ENCODE data around the gene TH.
"Not testable (repeated sequence)": the region's sequence is repeated elsewhere in the genome, so short reads cannot be mapped to it uniquely, and the experiment has no call there.

Gene TH

GRCh38 chr11:2180789-2181370, 9.3 kb upstream of the TH start:
- Histone ChIP-seq H3K27ac (ENCODE audit: insufficient read depth in 1 of 2, low read depth in 1 of 2, low read length in 2 of 2, poor library complexity in 1 of 2, severe bottlenecking in 2 of 2) (no peak overlapping the region), H3K9me3 (ENCODE audit: control extremely low read depth in 1 of 5, control insufficient read depth in 4 of 5, insufficient read depth in 2 of 5, low read depth in 1 of 5, low read length in 4 of 5) (no peaks in the 10 kb centered on the region), H3K4me1 (ENCODE audit: control extremely low read depth in 1 of 4, control insufficient read depth in 4 of 4, insufficient read depth in 4 of 4, low read length in 3 of 4) (peaks cover 0 to 13% (median 6%) of the 10 kb centered on the region in 4 experiments), H3K36me3 (ENCODE audit: control insufficient read depth in 4 of 4, insufficient read depth in 4 of 4, low read length in 3 of 4) (no peaks in the 10 kb centered on the region), H3K4me3 (ENCODE audit: control insufficient read depth in 1 of 7, extremely low read depth in 1 of 7, insufficient read depth in 4 of 7, low read depth in 2 of 7, low read length in 6 of 7) (no peak overlapping the region), H3K27me3 (replicated peaks in 2 of 5; ENCODE audit: control insufficient read depth in 4 of 5, insufficient read depth in 5 of 5, low read length in 4 of 5) (no peaks in the 10 kb centered on the region)
- CTCF ChIA-PET, result interaction anchor here (1.6 kb wide), 1 partner anchor 14 kb away, joined by 4 read pairs; no protein-coding TSS in a partner anchor
- 95% methylated on average over 9 of the region's 11 CpGs for WGBS (ENCODE audit: insufficient coverage)
- POLR2A ChIA-PET, result no interaction called here
- DNase-seq, result no peak

GRCh38 chr11:2180347-2180746, 8.7 kb upstream of the TH start:
- Histone ChIP-seq H3K27ac (ENCODE audit: insufficient read depth in 1 of 2, low read depth in 1 of 2, low read length in 2 of 2, poor library complexity in 1 of 2, severe bottlenecking in 2 of 2) (no peak overlapping the region), H3K4me1 (ENCODE audit: control extremely low read depth in 1 of 4, control insufficient read depth in 4 of 4, insufficient read depth in 4 of 4, low read length in 3 of 4) (peaks cover 0 to 8% (median 5%) of the 10 kb centered on the region in 4 experiments), H3K4me3 (ENCODE audit: control insufficient read depth in 1 of 7, extremely low read depth in 1 of 7, insufficient read depth in 4 of 7, low read depth in 2 of 7, low read length in 6 of 7) (no peak overlapping the region), H3K36me3 (ENCODE audit: control insufficient read depth in 4 of 4, insufficient read depth in 4 of 4, low read length in 3 of 4) (no peaks in the 10 kb centered on the region), H3K27me3 (replicated peaks in 2 of 5; ENCODE audit: control insufficient read depth in 4 of 5, insufficient read depth in 5 of 5, low read length in 4 of 5) (no peaks in the 10 kb centered on the region), H3K9me3 (ENCODE audit: control extremely low read depth in 1 of 5, control insufficient read depth in 4 of 5, insufficient read depth in 2 of 5, low read depth in 1 of 5, low read length in 4 of 5) (no peaks in the 10 kb centered on the region)
- POLR2A ChIA-PET, result no interaction called here
- 92% methylated on average over 11 of the region's 15 CpGs for WGBS (ENCODE audit: insufficient coverage)
- CTCF ChIA-PET, result interaction anchor here (1.6 kb wide), 1 partner anchor 15 kb away, joined by 4 read pairs; no protein-coding TSS in a partner anchor
- no peak for DNase-seq

- Histone ChIP-seq H3K4me1 (ENCODE audit: control extremely low read depth in 1 of 4, control insufficient read depth in 4 of 4, insufficient read depth in 4 of 4, low read length in 3 of 4) (peaks cover 0 to 1% (median 0%) of the 10 kb centered on the region in 4 experiments), H3K27ac (ENCODE audit: insufficient read depth in 1 of 2, low read depth in 1 of 2, low read length in 2 of 2, poor library complexity in 1 of 2, severe bottlenecking in 2 of 2) (no peak overlapping the region), H3K9me3 (ENCODE audit: control extremely low read depth in 1 of 5, control insufficient read depth in 4 of 5, insufficient read depth in 2 of 5, low read depth in 1 of 5, low read length in 4 of 5) (no peaks in the 10 kb centered on the region), H3K36me3 (ENCODE audit: control insufficient read depth in 4 of 4, insufficient read depth in 4 of 4, low read length in 3 of 4) (no peaks in the 10 kb centered on the region), H3K4me3 (ENCODE audit: control insufficient read depth in 1 of 7, extremely low read depth in 1 of 7, insufficient read depth in 4 of 7, low read depth in 2 of 7, low read length in 6 of 7) (no peak overlapping the region), H3K27me3 (replicated peaks in 2 of 5; ENCODE audit: control insufficient read depth in 4 of 5, insufficient read depth in 5 of 5, low read length in 4 of 5) (no peaks in the 10 kb centered on the region)
- ChIA-PET CTCF (interaction anchor here (1.6 kb wide), 1 partner anchor 15 kb away, joined by 4 read pairs; no protein-coding TSS in a partner anchor), POLR2A (no interaction called here)
- no peak for DNase-seq
- WGBS (ENCODE audit: insufficient coverage), result 97% methylated on average over 10 of the region's 10 CpGs
Measured at GRCh38 chr11:2179516-2179915, 7.9 kb upstream of the TH start.

DNA sequence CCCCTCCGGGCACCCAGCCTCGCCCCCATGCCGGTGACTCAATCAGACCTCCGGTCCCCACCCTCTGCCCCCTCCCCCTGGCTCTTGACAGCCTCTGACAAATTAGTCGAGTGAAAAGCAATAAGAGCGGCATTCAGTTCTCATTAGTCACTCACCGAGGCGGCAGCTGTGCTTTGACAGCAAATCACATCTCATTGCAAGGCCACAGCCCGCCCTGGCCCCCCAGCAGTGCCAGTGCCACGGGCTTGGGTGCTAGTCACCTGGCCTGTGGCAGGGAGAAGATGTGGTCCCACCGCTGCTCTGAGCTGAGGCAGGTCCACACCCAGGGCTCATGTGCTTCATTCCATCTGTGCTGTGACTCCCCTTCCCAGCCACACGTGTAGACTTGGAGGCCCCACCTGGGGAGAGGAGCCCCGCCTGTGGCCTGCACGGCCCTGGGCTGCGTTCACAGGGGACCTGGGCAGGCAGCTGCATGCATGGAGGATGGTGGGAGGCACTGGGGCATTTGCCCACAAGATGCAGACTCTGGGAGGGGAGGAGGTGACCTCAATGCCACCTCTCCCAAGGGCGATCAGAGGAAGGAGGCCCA, 7.4 kb upstream of the TH start:
- H3K27me3 ChIP-seq (replicated peaks in 2 of 5; ENCODE audit: control insufficient read depth in 4 of 5, insufficient read depth in 5 of 5, low read length in 4 of 5), result no peaks in the 10 kb centered on the region
- H3K4me3 ChIP-seq (ENCODE audit: control insufficient read depth in 1 of 7, extremely low read depth in 1 of 7, insufficient read depth in 4 of 7, low read depth in 2 of 7, low read length in 6 of 7), result no peak overlapping the region
- WGBS (ENCODE audit: insufficient coverage), result 65% methylated on average over 11 of the region's 16 CpGs
- H3K27ac ChIP-seq (ENCODE audit: insufficient read depth in 1 of 2, low read depth in 1 of 2, low read length in 2 of 2, poor library complexity in 1 of 2, severe bottlenecking in 2 of 2), result no peak overlapping the region
- no peaks in the 10 kb centered on the region for H3K4me1 ChIP-seq (ENCODE audit: control extremely low read depth in 1 of 4, control insufficient read depth in 4 of 4, insufficient read depth in 4 of 4, low read length in 3 of 4)
- H3K36me3 ChIP-seq (ENCODE audit: control insufficient read depth in 4 of 4, insufficient read depth in 4 of 4, low read length in 3 of 4), result no peaks in the 10 kb centered on the region
- DNase-seq, result no peak
- ChIA-PET POLR2A (no interaction called here), CTCF (interaction anchor here (1.7 kb wide), 1 partner anchor 8 kb away, joined by 7 read pairs; no protein-coding TSS in a partner anchor)
- H3K9me3 ChIP-seq (ENCODE audit: control extremely low read depth in 1 of 5, control insufficient read depth in 4 of 5, insufficient read depth in 2 of 5, low read depth in 1 of 5, low read length in 4 of 5), result no peaks in the 10 kb centered on the region

DNA sequence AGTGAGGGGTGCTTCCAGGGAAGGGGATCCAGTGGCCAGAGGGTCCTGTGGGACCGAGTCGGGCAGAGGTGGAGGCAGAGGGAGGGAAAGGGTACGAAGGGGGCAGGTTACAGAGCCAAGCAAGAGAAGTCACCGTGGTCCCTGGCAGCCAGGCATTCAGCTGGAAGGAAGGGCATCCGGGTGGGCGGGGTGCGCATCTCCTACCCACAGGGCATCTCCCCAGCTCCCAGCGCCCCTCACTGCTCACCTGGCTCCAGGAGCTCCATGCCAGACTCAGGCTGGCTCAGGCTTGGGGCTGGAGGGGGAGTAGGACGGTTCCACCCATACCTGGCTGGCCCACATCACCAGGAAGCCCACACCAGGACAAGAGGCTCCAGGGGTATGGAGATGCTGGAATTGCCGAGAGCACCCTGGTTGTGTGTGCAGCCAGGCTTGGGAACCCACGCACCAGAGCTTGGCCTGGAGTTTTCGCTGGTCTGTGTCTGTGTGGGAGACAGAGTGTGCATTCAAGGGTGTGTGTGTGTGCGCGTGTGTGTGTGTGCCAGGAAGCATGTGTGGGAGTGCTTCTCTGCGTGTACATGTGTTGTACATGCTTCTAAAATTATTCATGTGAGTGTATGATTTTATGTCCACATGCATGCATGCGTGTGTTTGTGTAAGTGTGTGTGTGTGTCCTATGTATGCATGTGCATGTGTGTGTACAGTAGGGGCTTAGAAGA, 6.6 kb upstream of the TH start:
- WGBS (ENCODE audit: insufficient coverage), result 81% methylated on average over 7 of the region's 16 CpGs
- CTCF ChIA-PET, result interaction anchor here (1.0 to 1.7 kb wide), 2 partner anchors 9 to 243 kb away, joined by 3 to 7 read pairs; no protein-coding TSS in a partner anchor
- H3K27me3 ChIP-seq (replicated peaks in 2 of 5; ENCODE audit: control insufficient read depth in 4 of 5, insufficient read depth in 5 of 5, low read length in 4 of 5); DNase-seq; H3K4me1 ChIP-seq (ENCODE audit: control extremely low read depth in 1 of 4, control insufficient read depth in 4 of 4, insufficient read depth in 4 of 4, low read length in 3 of 4); H3K27ac ChIP-seq (ENCODE audit: insufficient read depth in 1 of 2, low read depth in 1 of 2, low read length in 2 of 2, poor library complexity in 1 of 2, severe bottlenecking in 2 of 2); POLR2A ChIA-PET; H3K4me3 ChIP-seq (ENCODE audit: control insufficient read depth in 1 of 7, extremely low read depth in 1 of 7, insufficient read depth in 4 of 7, low read depth in 2 of 7, low read length in 6 of 7); H3K36me3 ChIP-seq (ENCODE audit: control insufficient read depth in 4 of 4, insufficient read depth in 4 of 4, low read length in 3 of 4); H3K9me3 ChIP-seq (ENCODE audit: control extremely low read depth in 1 of 5, control insufficient read depth in 4 of 5, insufficient read depth in 2 of 5, low read depth in 1 of 5, low read length in 4 of 5): not testable (repeated sequence)

DNA sequence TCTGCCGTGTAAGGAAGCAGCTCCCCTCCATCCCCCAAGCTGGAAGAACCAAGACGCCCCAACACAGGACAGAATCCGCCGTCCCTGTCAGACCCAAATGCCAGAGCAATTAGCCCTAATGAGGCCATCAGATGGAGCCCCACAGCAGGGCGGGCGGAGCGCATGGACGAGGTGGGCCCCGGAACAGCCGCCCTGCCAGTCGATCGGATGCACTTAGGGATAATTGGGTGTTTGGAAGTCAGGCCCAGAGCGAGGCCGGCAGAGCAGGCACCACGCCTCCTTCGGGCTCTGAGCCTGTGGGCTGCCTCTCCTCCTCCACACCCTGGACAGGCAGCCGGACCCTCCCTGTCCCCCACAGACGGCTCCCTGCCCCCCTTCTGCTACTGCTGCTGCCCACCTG, 5.5 kb upstream of the TH start:
- Histone ChIP-seq H3K4me1 (ENCODE audit: control extremely low read depth in 1 of 4, control insufficient read depth in 4 of 4, insufficient read depth in 4 of 4, low read length in 3 of 4) (no peaks in the 10 kb centered on the region), H3K36me3 (ENCODE audit: control insufficient read depth in 4 of 4, insufficient read depth in 4 of 4, low read length in 3 of 4) (no peaks in the 10 kb centered on the region), H3K4me3 (ENCODE audit: control insufficient read depth in 1 of 7, extremely low read depth in 1 of 7, insufficient read depth in 4 of 7, low read depth in 2 of 7, low read length in 6 of 7) (no peak overlapping the region), H3K27me3 (replicated peaks in 2 of 5; ENCODE audit: control insufficient read depth in 4 of 5, insufficient read depth in 5 of 5, low read length in 4 of 5) (no peaks in the 10 kb centered on the region), H3K9me3 (ENCODE audit: control extremely low read depth in 1 of 5, control insufficient read depth in 4 of 5, insufficient read depth in 2 of 5, low read depth in 1 of 5, low read length in 4 of 5) (no peaks in the 10 kb centered on the region), H3K27ac (ENCODE audit: insufficient read depth in 1 of 2, low read depth in 1 of 2, low read length in 2 of 2, poor library complexity in 1 of 2, severe bottlenecking in 2 of 2) (no peak overlapping the region)
- no peak for DNase-seq
- ChIA-PET CTCF (no interaction called here), POLR2A (no interaction called here)
- WGBS (ENCODE audit: insufficient coverage), result 89% methylated on average over 15 of the region's 18 CpGs

GRCh38 chr11:2176389-2176900, 4.8 kb upstream of the TH start:
- H3K4me3 ChIP-seq (ENCODE audit: control insufficient read depth in 1 of 7, extremely low read depth in 1 of 7, insufficient read depth in 4 of 7, low read depth in 2 of 7, low read length in 6 of 7), result no peak overlapping the region
- WGBS (ENCODE audit: insufficient coverage), result 95% methylated on average over 13 of the region's 14 CpGs
- CTCF ChIA-PET, result no interaction called here
- no peaks in the 10 kb centered on the region for H3K27me3 ChIP-seq (replicated peaks in 2 of 5; ENCODE audit: control insufficient read depth in 4 of 5, insufficient read depth in 5 of 5, low read length in 4 of 5)
- no peaks in the 10 kb centered on the region for H3K4me1 ChIP-seq (ENCODE audit: control extremely low read depth in 1 of 4, control insufficient read depth in 4 of 4, insufficient read depth in 4 of 4, low read length in 3 of 4)
- no peaks in the 10 kb centered on the region for H3K36me3 ChIP-seq (ENCODE audit: control insufficient read depth in 4 of 4, insufficient read depth in 4 of 4, low read length in 3 of 4)
- POLR2A ChIA-PET, result no interaction called here
- no peaks in the 10 kb centered on the region for H3K9me3 ChIP-seq (ENCODE audit: control extremely low read depth in 1 of 5, control insufficient read depth in 4 of 5, insufficient read depth in 2 of 5, low read depth in 1 of 5, low read length in 4 of 5)
- no peak overlapping the region for H3K27ac ChIP-seq (ENCODE audit: insufficient read depth in 1 of 2, low read depth in 1 of 2, low read length in 2 of 2, poor library complexity in 1 of 2, severe bottlenecking in 2 of 2)
- no peak for DNase-seq

Measured in common myeloid progenitor, CD34-positive (primary cell).